AG04450 (cell line): Measurements from ENCODE around the gene RCC2. TPM values are rescaled to one million over a fixed set of nuclear protein-coding genes. Genes with fewer than 3 reads are reported as not detected.

Experiments used
- CTCF ChIA-PET: fragments of 300-600, 350-600 bp; formaldehyde crosslinking; extraction: SDS; loops from one replicate; lab custom pipeline; 2022; ENCODE audit warnings: antibody characterized with exemption, inconsistent platforms; lab: Charles Lee
- POLR2A ChIA-PET: fragments of 350-600 bp; formaldehyde crosslinking; extraction: SDS; loops from one replicate; lab custom pipeline; 2021; ENCODE audit warnings: antibody characterized with exemption, inconsistent platforms; lab: Yijun Ruan, JAX
- DNase-seq: peaks from one replicate; pipeline ENCODE4 v3.0.0-alpha.2; 2011; ENCODE audit warnings: low read depth, low spot score
- H3K27ac ChIP-seq: one replicate; pipeline ENCODE4 v1.5.1; 2012; ENCODE audit warnings: low read depth, low read length, control low read depth
- H3K27me3 ChIP-seq: one replicate; pipeline ENCODE4 v1.6.0; 2012; ENCODE audit warnings: low read length; ENCODE audit not compliant: control insufficient read depth, insufficient read depth
- H3K4me3 ChIP-seq: 2 replicates; pipeline ENCODE4 v1.5.1; 2011; ENCODE audit warnings: mild to moderate bottlenecking, low read depth, low read length, control low read depth
- H3K9me3 ChIP-seq: 2 replicates; pipeline ENCODE4 v1.5.1; 2012; ENCODE audit warnings: low read length; ENCODE audit not compliant: control insufficient read depth, insufficient read depth
- polyA plus RNA-seq: library from polyadenylated mRNA; depleted of rRNA; stranded (reverse); fragments of >200 nt; gene quantifications from 2 replicates; pipeline ENCODE4 v1.2.3, GENCODE V29; 2011; rRNA removed
- TF ChIP-seq, protein P1 (sequence below): IDR thresholded peaks from 2 replicates; pipeline ENCODE4 v1.5.1; 2011; ENCODE audit warnings: low read depth, low read length, control low read depth, inconsistent platforms

RCC2 gene
- polyA plus RNA-seq, 1 experiment, result 43.3 TPM

DNA sequence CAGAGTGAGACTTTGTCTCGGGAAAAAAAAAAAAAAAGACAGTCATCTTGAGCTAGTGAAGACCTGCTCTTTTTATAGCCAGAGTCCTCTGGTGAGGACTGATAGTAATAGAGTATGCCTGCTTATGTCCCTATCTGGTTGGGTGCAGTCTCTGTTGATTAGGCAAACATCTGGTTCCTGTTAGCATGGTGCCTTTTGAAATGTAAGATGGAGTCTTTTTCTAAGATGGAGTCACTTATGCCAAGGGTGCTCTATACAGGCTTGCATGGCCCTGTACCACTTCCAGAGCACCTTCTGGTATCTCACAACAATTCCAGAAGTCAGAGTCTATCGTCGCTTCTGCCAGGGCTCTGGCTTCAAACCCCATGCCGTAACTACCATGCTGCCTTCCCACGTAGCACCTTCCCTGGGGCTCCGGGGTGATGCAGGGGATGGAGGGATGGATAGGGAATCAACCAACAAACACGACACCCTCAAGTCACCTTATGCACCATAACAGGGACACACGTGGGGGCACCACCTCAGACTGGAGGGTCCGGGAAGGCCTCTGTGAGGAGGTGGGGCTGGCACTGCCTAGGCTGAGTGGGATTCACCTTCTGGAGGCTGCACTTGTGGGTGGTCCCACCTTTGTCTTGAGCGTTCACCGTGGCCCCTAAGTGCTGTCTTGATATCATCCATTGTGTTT lies 79.1 kb downstream of the RCC2 start:
- H3K9me3 ChIP-seq, result no peaks in the 10 kb centered on the region; the same call in 1 of the 2 replicates
- H3K27me3 ChIP-seq, result peaks cover 27% of the 10 kb centered on the region
- no peak for DNase-seq
- TF ChIP-seq, protein P1, sequence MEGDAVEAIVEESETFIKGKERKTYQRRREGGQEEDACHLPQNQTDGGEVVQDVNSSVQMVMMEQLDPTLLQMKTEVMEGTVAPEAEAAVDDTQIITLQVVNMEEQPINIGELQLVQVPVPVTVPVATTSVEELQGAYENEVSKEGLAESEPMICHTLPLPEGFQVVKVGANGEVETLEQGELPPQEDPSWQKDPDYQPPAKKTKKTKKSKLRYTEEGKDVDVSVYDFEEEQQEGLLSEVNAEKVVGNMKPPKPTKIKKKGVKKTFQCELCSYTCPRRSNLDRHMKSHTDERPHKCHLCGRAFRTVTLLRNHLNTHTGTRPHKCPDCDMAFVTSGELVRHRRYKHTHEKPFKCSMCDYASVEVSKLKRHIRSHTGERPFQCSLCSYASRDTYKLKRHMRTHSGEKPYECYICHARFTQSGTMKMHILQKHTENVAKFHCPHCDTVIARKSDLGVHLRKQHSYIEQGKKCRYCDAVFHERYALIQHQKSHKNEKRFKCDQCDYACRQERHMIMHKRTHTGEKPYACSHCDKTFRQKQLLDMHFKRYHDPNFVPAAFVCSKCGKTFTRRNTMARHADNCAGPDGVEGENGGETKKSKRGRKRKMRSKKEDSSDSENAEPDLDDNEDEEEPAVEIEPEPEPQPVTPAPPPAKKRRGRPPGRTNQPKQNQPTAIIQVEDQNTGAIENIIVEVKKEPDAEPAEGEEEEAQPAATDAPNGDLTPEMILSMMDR, result no peak
- ChIA-PET POLR2A (no interaction called here), CTCF (no interaction called here)
- H3K4me3 ChIP-seq, result no peak overlapping the region
- no peak overlapping the region for H3K27ac ChIP-seq

DNA sequence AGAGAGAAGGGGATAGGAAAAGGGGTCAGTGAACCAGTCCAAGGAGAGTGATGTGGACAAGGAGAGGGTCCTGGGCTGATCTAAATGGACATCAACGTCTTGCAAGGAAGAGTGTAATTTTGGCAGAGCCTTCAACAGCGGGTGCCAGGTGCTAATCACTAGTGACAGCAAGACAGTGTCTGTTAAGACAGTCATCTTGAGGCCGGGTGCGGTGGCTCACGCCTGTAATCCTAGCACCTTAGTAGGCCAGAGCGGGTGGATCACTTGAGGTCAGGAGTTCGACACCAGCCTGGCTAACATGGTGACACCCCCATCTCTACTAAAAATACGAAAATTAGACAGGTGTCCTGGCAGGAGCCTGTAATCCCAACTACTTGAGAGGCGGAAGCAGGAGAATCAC lies 79.7 kb downstream of the RCC2 start:
- DNase-seq, result no peak
- POLR2A ChIA-PET, result no interaction called here
- TF ChIP-seq, protein P1, result no peak
- CTCF ChIA-PET, result no interaction called here
- H3K4me3 ChIP-seq, result no peak overlapping the region
- H3K27me3 ChIP-seq, result peaks cover 27% of the 10 kb centered on the region
- H3K27ac ChIP-seq, result no peak overlapping the region
- no peaks in the 10 kb centered on the region; the same call in 1 of the 2 replicates for H3K9me3 ChIP-seq

DNA sequence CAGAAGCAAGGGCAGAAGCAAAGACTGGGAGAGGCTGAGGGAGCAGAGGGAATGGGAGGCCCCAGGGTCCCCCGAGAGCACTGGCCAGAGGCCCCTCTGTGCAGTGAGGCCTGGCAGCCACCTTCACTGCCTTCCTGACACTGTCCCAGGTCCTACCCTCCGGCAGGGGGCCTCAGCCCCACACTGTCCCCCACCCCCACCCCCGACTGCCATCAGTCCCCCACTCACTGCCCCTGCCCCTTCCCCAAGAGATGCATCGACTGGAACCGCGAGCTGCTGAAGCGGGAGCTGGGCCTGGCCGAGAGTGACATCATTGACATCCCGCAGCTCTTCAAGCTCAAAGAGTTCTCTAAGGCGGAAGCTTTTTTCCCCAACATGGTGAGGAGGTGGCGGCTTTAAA lies 80.4 kb downstream of the RCC2 start:
- ChIA-PET CTCF (no interaction called here), POLR2A (no interaction called here)
- peaks cover 32% of the 10 kb centered on the region for H3K27me3 ChIP-seq
- TF ChIP-seq, protein P1, result no peak
- DNase-seq, result no peak
- no peak overlapping the region for H3K4me3 ChIP-seq
- H3K9me3 ChIP-seq, result no peaks in the 10 kb centered on the region; the same call in 1 of the 2 replicates
- no peak overlapping the region for H3K27ac ChIP-seq

DNA sequence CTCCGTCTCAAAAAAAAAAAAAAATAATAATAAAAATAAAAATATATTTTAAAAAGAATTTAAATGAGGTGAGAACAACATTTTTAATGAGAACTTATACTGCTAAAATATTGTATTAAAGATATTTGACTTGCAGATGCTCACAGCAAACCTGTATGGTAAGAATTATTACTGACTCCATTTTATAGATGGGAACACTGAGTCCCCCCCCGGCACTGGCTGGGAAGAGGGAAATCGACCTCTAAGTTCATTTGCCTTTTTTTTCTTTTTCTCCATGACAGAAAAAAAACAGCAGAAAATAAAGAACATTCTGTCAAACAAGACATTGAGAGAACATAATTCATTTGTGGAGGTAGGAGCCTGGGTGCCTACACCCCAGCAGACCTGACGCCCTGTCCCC lies 80.9 kb downstream of the RCC2 start:
- H3K27ac ChIP-seq, result no peak overlapping the region
- no peaks in the 10 kb centered on the region; the same call in 1 of the 2 replicates for H3K9me3 ChIP-seq
- DNase-seq, result no peak
- TF ChIP-seq, protein P1, result no peak
- H3K27me3 ChIP-seq, result peaks cover 33% of the 10 kb centered on the region
- POLR2A ChIA-PET, result no interaction called here
- CTCF ChIA-PET, result no interaction called here
- H3K4me3 ChIP-seq, result no peak overlapping the region

Other genes with a start within 250 kb of the RCC2 start
- gene PADI1, start 234.5 kb downstream of the RCC2 start, polyA plus RNA-seq, result not detected in 2 replicates
- gene PADI3, start 190.6 kb downstream of the RCC2 start, polyA plus RNA-seq, result 0.05 TPM in 1 of 2 replicates, not detected in the other
- gene PADI4, start 131.5 kb downstream of the RCC2 start, polyA plus RNA-seq, result not detected in 2 replicates
- not detected in 2 replicates for gene PADI6, start 67.5 kb downstream of the RCC2 start, polyA plus RNA-seq
- gene ARHGEF10L, start 100.0 kb upstream of the RCC2 start, polyA plus RNA-seq, result 5.7 and 7.8 TPM in 2 replicates